Lung (tissue), 12 donors: ENCODE measurements around the gene MRE11. TPM values are rescaled to one million over a fixed set of nuclear protein-coding genes. Genes with fewer than 3 reads are reported as not detected.

ENCODE experiments used
- ATAC-seq: fragments of 200-7000 bp; cut with Tn5 transposase; one replicate; pipeline ENCODE4 v1.9.1; 2020; ENCODE audit warnings: moderate number of reproducible peaks; ENCODE audit not compliant: insufficient read depth, low FRiP score
- DNase-seq, 3 donors: peaks; one replicate each; pipeline ENCODE4 v3.0.0-alpha.2; 2013 to 2017
- H3K27ac ChIP-seq, 2 donors: one replicate each; pipeline ENCODE4 v1.5.1; 2013; ENCODE audit warnings: mild to moderate bottlenecking in 2 of 2, moderate library complexity in 2 of 2, control low read depth in 1 of 2, inconsistent platforms in 1 of 2, low read depth in 1 of 2, low read length in 1 of 2
- H3K27me3 ChIP-seq, 3 donors: one replicate each; pipeline ENCODE4 v1.5.1; 2013; ENCODE audit warnings: low read length in 2 of 3; ENCODE audit not compliant: control insufficient read depth in 3 of 3, insufficient read depth in 3 of 3
- H3K36me3 ChIP-seq, 4 donors: one replicate each; pipeline ENCODE4 v1.5.1; 2013; ENCODE audit warnings: low read length in 4 of 4, mild to moderate bottlenecking in 1 of 4, moderate library complexity in 1 of 4; ENCODE audit not compliant: control insufficient read depth in 4 of 4, insufficient read depth in 4 of 4
- H3K4me1 ChIP-seq, 5 donors: one replicate each; pipeline ENCODE4 v1.5.1; 2013; ENCODE audit warnings: low read length in 5 of 5, mild to moderate bottlenecking in 2 of 5, moderate library complexity in 1 of 5; ENCODE audit not compliant: control insufficient read depth in 5 of 5, insufficient read depth in 5 of 5
- H3K4me3 ChIP-seq: one replicate; pipeline ENCODE4 v1.5.1; 2013; ENCODE audit warnings: mild to moderate bottlenecking, control low read depth, moderate library complexity
- H3K9ac ChIP-seq, 2 donors: one replicate each; pipeline ENCODE4 v1.5.1; 2013; ENCODE audit warnings: low read length in 2 of 2, control low read depth in 1 of 2; ENCODE audit not compliant: insufficient read depth in 1 of 2
- H3K9me3 ChIP-seq, 4 donors: one replicate each; pipeline ENCODE4 v1.5.1; 2013; ENCODE audit warnings: low read length in 3 of 4, mild to moderate bottlenecking in 1 of 4, moderate library complexity in 1 of 4; ENCODE audit not compliant: control insufficient read depth in 4 of 4, insufficient read depth in 3 of 4
- WGBS, 2 donors: extraction: QIAGEN DNeasy Blood & Tissue Kit; methylation state at CpG; one replicate each; pipeline ENCODE4 v1.1.7; 2013; 5-methylcytosine and 5-hydroxymethylcytosine counted together
- polyA plus RNA-seq, 2 donors: library from polyadenylated mRNA; stranded (reverse); fragments of 200-250 nt; gene quantifications; one replicate each; pipeline ENCODE4 v1.2.1, GENCODE V29; 2013
- total RNA-seq, 2 donors: library from RNA; depleted of rRNA in 1 of 2; stranded (reverse); fragments of >200 nt in 1 of 2; gene quantifications; one replicate each; pipeline ENCODE4 v1.2.1, GENCODE V29; 2014 to 2021
- TF ChIP-seq, protein P1 (sequence below): IDR thresholded peaks from 2 replicates; pipeline ENCODE4 v1.5.1; 2012; ENCODE audit warnings: mild to moderate bottlenecking; ENCODE audit errors: control extremely low read depth, extremely low read depth
- donor health status: control.
- donor health status: control.
- donor health status: Bipolar disorder and iron deficiency.
- donor health status: healthy.
- donor health status: DM: yes; HTN: yes; CAD: no.

Gene MRE11
- total and polyA plus RNA-seq, 4 donors, result 4.3 to 67.8 (median 10.8) TPM

DNA sequence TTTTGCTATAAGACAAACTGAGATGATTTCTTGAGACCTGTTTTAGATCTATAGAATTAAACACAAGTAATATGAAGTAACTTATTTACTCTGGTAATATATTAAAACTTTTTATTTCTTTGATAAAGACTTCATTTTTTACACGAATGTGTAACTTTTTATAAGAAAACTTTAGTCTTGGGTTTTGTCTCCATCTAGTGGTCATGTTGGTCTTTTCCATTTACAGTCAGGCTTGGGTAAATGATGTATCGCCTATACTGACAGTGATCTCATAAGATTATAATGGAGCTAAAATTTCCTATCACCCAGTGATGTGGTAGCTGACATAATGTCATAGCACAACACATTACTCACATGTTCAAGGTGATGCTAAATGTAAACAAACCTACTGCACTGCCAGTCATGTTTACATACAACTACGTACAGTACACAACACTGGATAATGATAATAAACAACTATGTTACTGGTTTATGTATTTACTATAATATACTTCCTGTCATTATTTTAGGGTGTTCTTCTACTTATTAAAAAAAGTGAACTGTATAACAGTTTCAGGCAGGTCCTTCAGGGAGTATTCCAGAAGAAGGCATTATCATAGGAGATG, 11.1 kb upstream of the MRE11 start:
- no peak for ATAC-seq
- Histone ChIP-seq H3K36me3 (peaks cover 2 to 8% (median 6%) of the 10 kb centered on the region in 4 donors), H3K9ac (no peak overlapping the region), H3K27ac (no peak overlapping the region), H3K4me1 (no peaks in the 10 kb centered on the region), H3K4me3 (no peak overlapping the region), H3K27me3 (no peaks in the 10 kb centered on the region), H3K9me3 (no peaks in the 10 kb centered on the region)
- 12 to 24% methylated on average over 3 of the region's 3 CpGs for WGBS, 2 donors
- peak in 2 of 3 donors; percentile 67 for DNase-seq
- TF ChIP-seq, protein P1, sequence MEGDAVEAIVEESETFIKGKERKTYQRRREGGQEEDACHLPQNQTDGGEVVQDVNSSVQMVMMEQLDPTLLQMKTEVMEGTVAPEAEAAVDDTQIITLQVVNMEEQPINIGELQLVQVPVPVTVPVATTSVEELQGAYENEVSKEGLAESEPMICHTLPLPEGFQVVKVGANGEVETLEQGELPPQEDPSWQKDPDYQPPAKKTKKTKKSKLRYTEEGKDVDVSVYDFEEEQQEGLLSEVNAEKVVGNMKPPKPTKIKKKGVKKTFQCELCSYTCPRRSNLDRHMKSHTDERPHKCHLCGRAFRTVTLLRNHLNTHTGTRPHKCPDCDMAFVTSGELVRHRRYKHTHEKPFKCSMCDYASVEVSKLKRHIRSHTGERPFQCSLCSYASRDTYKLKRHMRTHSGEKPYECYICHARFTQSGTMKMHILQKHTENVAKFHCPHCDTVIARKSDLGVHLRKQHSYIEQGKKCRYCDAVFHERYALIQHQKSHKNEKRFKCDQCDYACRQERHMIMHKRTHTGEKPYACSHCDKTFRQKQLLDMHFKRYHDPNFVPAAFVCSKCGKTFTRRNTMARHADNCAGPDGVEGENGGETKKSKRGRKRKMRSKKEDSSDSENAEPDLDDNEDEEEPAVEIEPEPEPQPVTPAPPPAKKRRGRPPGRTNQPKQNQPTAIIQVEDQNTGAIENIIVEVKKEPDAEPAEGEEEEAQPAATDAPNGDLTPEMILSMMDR, result peak; percentile 42

DNA sequence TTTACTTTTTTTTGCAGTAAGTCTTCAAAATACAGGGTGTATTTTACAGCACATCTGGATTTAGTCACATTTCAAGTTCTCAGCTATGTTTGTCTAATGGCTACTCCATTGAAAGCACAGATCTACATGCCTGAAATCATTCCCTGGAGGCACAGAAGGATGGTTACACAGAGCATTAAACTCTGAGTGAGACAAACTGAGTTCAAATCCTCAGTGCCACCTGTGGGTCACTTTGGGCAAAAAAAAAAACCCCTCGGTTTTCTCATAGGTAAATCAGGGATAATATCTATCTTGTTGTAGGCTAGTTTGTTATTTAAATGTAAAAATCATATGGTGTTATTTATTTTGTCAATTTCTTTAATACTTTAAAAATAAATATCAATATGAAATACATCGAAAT, 7.9 kb upstream of the MRE11 start:
- H3K4me3 ChIP-seq, result no peak overlapping the region
- no peaks in the 10 kb centered on the region for H3K27me3 ChIP-seq
- ATAC-seq (no peak), DNase-seq (no peak)
- H3K9ac ChIP-seq, result no peak overlapping the region
- 81 to 86% methylated on average over 2 of the region's 2 CpGs for WGBS, 2 donors
- no peaks in the 10 kb centered on the region for H3K4me1 ChIP-seq
- H3K36me3 ChIP-seq, result peaks cover 9 to 22% (median 20%) of the 10 kb centered on the region in 4 donors
- H3K27ac ChIP-seq, result no peak overlapping the region
- TF ChIP-seq, protein P1, result no peak
- no peaks in the 10 kb centered on the region for H3K9me3 ChIP-seq

DNA sequence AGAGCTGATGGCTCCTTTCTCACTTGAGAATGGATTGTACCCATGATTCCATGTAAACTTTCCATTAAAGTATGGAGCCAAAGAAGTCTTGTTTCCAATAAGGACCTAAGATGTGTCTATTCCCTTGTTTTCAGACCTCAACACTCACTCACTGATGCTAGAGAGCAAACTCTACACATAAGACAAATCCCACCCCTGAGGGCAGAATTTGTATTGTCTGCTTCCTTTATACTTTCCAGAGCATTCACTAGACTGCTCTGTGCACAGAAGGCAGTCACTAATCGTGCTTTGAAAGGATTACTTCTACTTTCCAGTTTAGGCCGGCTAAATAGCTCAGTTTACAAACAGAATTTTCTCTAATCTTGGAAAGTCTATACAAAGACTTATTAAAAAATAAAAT, 6.5 kb upstream of the MRE11 start:
- DNase-seq, result no peak
- H3K4me1 ChIP-seq, result no peaks in the 10 kb centered on the region
- no peaks in the 10 kb centered on the region for H3K27me3 ChIP-seq
- TF ChIP-seq, protein P1, result no peak
- H3K9ac ChIP-seq, result no peak overlapping the region
- H3K9me3 ChIP-seq, result no peaks in the 10 kb centered on the region
- no peak overlapping the region for H3K27ac ChIP-seq
- no peak for ATAC-seq
- H3K36me3 ChIP-seq, result peaks cover 9 to 22% (median 20%) of the 10 kb centered on the region in 4 donors
- H3K4me3 ChIP-seq, result no peak overlapping the region
- 91 to 96% methylated on average over 2 of the region's 2 CpGs for WGBS, 2 donors
